GM19099 (cell line): ENCODE results near the gene UBE3D.

ENCODE experiments used
- POLR2A ChIP-seq: IDR thresholded peaks from 3 replicates; pipeline ENCODE4 v1.6.1; 2011; ENCODE audit warnings: low read depth; ENCODE audit not compliant: insufficient read length; ENCODE audit errors: extremely low read depth

Gene UBE3D

DNA sequence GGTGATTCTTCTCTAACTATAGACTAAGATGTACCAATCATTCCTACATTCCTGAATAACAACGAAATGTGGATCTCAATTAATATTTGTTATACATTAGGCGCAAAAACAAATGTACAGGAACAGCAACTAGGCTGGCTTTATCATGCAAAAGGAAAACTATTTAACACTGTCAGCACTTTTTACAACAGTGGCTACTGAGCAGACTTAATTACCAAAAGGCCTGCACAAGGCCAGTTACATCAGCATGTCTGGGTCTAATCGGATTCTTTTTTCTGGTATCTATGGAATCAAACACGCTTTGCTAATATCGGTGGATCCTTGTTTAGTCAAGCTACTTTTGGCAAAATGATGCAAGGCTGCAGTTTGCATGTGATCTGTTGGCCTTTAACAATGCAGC, 176.5 kb downstream of the UBE3D start:
- TF ChIP-seq POLR2A = no peak

DNA sequence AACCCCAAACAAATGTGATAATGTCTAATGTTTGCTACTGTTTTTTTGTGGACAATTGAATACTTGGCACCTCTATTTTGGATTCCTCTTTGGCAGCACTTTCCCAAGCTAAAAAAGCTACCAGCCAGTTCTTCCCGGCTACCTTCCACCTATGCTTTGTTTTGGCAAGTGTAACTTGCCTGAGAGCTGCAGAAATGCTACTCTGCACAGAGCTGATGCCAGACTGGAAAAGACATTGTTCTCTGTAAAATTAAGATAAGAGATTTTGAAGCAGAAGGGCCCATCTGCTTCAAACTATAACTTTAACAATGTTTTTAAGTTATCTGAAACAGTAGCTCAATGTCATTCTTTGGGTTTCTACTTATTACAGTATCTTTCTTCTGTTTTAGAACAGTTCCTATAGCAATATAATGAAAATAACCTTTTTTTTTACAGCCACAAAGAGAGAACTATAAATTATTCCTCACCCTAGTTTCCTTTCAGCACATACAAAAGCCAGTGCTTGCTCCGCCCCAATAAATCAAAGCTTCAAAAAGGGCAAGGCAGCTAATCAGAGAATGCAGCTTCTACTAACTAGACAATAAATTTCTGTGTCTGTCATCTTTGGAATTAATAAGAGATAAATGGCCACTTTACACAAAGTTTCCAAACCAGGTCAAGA, 183.1 kb downstream of the UBE3D start:
- TF ChIP-seq POLR2A = no peak

GRCh38 chr6:82881519-82881918, 184.1 kb downstream of the UBE3D start:
- no peak for TF ChIP-seq POLR2A

DNA sequence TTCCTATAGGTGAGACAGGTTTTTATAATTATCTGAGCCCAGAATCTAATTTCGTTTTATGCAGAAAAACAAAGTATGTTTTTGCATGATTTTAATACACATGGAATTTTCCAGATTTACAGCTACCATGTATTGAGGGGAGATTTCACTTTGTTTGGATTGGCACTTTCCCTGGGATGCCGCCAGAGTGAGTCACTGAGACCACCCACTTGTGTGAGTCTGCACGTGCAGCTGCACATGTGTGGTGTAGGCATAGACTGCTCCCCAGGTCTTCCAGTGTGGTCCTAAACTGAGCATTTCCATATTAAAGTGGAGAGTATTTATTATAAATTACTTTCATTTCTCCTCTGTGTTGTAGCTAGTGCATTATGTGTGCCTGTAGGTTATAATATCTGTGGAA, 186.8 kb downstream of the UBE3D start:
- no peak for TF ChIP-seq POLR2A

DNA sequence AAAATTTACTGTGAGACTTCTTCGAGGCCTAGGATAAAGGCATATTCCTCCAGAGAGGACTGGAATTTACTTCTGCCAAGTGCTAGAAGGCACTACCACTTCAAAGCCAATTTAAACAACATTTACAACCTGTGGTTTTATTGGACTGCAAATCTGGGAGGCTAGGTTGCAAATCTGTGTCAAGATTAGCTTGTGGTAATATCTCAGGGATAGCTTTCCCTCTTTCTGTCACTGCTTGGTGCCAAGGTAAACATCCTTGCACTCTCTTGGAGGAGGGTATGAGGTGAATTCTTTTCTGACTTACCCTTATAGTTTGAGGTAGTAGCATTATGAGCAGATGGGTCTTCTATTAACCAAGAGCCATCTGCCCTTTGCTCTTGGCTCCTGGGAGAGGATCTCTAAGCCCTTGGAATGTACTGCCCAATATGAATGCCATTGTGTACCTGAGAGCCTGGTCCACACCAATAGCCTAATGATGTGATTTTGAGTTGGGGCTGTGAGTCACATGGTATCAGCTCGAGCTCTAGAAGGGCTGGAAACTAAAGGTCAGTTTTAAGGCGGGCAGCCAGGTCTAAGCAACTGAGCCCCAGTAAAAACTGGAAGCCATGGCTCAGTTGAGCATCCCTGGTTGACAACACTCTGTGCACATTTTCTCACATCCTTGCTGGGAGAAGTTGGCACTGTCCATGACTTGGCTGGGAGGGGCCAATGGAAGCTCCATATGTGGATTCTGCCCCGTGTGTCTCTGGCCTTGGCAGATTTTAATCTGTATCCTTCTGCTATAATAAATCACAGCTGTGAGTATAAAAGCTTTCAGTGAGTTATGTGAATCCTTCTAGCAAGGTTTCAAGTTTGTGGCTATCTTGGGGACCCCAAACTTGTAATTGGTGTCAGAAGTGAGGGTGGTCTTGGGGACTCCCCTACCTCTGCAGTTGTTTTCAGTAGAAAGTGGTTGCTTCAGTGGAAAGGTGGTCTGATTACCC, 188.1 kb downstream of the UBE3D start:
- TF ChIP-seq POLR2A = no peak

DNA sequence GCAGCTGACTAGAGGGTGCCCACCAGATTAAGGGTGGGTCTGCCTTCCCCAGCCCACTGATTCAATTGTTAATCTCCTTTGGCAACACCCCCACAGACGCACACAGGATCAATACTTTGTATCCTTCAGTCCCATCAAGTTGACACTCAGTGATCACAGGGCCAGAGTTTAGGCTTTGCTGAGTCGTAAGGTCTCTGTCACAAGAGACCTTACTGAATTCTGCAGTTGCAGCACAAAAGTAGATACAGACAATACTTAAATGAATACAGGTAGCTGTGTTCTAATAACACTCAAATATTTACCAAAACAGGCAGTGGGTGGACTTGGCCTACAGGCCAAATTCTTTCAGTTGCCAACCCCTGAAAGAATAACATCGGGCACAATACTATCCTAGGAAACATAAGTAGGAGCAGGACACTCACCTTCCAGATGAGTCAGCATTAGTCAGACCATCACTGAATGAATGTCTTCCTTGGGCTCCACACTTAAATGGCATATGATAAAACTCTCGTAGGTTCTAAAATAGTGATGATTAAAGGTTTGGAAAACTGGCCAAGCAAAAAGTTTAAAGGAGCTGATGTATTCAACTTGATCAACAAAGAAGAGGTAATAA, 190.0 kb downstream of the UBE3D start:
- no peak for TF ChIP-seq POLR2A

DNA sequence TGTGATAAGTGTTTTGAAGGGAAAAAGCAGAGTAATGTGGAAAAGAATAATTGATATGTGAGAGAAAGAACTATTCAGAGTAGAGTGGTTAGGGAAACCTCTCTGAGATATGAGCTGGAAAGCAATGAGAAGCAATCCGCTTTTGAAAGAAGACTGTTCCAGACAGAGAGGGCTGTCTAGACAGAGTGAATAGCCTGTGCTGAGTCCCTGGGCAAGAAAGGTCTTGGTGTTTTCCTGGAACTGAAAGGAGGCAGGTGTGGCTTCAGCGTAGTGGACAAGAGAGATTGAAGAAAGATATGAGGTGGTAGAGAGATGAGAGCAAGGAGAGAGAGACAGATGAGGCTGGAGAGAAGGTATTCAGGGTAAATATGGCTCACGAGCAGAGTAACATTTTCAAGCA, 190.8 kb downstream of the UBE3D start:
- TF ChIP-seq POLR2A = no peak

- TF ChIP-seq POLR2A = no peak
Measured at GRCh38 chr6:82872185-82872584, 193.5 kb downstream of the UBE3D start.

DNA sequence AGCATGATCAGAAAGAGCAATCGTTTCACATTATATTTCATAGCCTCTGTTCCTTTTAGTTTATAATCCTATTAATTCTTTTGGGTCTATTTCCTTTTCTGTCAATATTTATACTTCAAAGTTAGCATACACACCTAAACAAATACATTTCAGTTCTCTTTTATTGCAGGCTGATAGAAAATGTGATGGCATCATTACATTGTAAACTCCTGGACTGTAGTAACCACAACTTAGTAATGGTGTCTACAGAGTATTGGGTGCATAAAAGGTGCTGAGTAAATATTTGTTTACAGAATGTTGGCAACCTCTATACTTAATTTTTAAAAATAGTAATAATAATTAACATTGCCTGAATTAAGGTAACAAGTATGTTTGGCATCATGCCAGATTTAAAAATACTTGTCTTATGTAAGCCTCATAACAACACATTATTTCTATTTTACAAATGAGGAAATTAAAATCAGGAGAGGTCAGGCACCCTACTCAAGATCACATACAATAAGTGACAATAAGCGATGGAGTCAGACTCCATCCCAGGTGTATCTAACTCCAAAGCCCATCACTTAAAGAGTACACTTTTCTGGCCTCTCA, 195.0 kb downstream of the UBE3D start:
- no peak for TF ChIP-seq POLR2A

GRCh38 chr6:82869493-82869892, 196.1 kb downstream of the UBE3D start:
- TF ChIP-seq POLR2A = no peak

DNA sequence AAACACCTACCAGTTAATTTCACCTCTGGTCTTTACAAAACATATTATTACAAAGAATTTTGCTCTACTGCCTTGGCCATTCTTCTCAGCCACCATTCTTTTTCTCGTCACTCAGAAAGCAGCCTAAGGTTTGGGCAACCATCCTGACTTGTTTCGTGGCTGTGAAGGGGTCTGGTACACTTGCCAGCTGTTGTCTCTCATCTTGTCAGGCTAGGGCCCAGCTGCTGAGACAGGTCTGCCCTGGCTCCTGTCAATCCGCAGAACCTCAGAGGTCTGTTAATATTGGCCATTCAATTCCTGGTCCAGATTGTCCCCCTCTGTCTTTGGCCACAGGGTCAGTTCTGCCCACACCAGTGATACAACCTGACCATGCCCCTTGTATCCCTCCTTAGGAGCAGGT, 197.7 kb downstream of the UBE3D start:
- TF ChIP-seq POLR2A = no peak

- TF ChIP-seq POLR2A = no peak
Measured at GRCh38 chr6:82866446-82866845, 199.2 kb downstream of the UBE3D start.

GRCh38 chr6:82865461-82865860, 200.2 kb downstream of the UBE3D start:
- TF ChIP-seq POLR2A = no peak

DNA sequence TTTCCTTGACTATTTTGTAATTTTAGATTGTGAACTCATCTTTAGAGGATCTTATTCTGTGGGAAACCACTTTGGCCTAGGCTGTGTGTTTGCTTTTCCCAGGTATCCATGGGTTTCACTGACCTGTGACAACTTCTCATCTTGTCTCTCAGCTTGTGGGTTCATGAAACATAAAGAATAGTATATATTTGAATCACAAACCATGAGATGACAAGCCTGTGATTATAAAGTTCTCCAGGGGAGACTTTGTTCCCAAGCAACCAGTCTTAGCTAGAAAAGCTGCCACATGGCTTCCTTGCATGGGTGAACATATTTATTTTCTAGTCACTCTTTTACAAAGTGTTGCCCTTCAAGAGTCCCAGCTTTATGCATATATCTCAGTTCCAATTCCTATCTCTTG, 201.9 kb downstream of the UBE3D start:
- TF ChIP-seq POLR2A = no peak

DNA sequence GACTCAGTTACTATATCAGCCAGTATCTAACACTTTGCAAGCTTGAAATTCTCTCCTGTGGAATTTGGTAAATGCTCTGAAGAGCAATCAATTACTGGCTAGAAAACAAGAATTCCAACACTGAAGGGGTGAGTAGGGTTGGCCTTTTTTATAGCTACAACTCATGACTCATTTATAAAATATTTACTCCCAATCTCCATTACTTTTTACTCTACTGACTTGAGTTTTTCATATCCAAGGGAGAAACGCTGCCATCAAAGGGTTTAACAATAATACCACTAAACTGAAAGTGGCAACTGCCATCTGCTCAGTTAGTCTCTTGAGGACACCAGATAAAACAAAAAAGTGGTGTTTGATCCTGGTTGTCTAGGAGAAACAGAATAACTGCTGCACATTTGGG, 203.1 kb downstream of the UBE3D start:
- no peak for TF ChIP-seq POLR2A
